PC-3 (cell line): ENCODE results near the gene BAZ2B.

Source experiments
- EZH2 ChIP-seq: fragments of 300-600 bp; sonication (generic); IDR thresholded peaks from one replicate; pipeline ENCODE4 v1.6.1; 2017; ENCODE audit warnings: antibody characterized with exemption, mild to moderate bottlenecking, low read length; ENCODE audit not compliant: unreplicated experiment
- EZH2phosphoT487 ChIP-seq: fragments of 300-600 bp; sonication (generic); IDR thresholded peaks from 2 replicates; pipeline ENCODE4 v1.6.1; 2018; ENCODE audit warnings: mild to moderate bottlenecking, antibody characterized with exemption, low read length, borderline replicate concordance
- TF ChIP-seq, protein P1 (sequence below): fragments of 300-600 bp; sonication (generic); conservative IDR thresholded peaks from 2 replicates; pipeline ENCODE4 v1.5.1; 2017; ENCODE audit warnings: antibody characterized with exemption, low read depth, mild to moderate bottlenecking, low read length

DNA sequence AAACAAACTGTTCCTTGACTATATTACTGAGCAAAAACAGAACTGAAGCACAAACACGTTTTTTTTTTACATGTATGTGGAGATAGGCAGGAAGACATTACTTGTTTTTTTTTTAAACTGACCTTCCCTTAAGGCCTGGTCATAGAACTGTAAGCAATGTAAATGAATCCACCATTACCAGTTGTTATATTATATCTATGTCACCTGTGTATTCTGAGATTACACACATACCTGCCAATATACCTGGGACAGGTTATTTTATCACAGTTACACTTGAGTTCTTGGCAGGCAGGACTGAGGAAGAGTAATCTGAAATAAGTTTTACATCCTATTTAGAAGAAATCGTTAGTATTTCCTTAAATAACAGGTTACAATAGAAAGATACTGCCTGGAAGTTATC, 155.3 kb downstream of the BAZ2B start:
- TF ChIP-seq, protein P1, sequence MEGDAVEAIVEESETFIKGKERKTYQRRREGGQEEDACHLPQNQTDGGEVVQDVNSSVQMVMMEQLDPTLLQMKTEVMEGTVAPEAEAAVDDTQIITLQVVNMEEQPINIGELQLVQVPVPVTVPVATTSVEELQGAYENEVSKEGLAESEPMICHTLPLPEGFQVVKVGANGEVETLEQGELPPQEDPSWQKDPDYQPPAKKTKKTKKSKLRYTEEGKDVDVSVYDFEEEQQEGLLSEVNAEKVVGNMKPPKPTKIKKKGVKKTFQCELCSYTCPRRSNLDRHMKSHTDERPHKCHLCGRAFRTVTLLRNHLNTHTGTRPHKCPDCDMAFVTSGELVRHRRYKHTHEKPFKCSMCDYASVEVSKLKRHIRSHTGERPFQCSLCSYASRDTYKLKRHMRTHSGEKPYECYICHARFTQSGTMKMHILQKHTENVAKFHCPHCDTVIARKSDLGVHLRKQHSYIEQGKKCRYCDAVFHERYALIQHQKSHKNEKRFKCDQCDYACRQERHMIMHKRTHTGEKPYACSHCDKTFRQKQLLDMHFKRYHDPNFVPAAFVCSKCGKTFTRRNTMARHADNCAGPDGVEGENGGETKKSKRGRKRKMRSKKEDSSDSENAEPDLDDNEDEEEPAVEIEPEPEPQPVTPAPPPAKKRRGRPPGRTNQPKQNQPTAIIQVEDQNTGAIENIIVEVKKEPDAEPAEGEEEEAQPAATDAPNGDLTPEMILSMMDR, result no peak
- no peak for TF ChIP-seq EZH2
- TF ChIP-seq EZH2phosphoT487, result no peak
